HG02981 (cell line): ENCODE data around the gene PTPRD.
"Not testable (repeated sequence)": the region's sequence is repeated elsewhere in the genome, so short reads cannot be mapped to it uniquely, and the experiment has no call there.

Experiments used
- ATAC-seq: cut with Tn5 transposase; IDR thresholded peaks from one replicate; pipeline ENCODE4 v1.9.1; 2021; ENCODE audit warnings: mild to moderate bottlenecking, moderate library complexity; ENCODE audit not compliant: unreplicated experiment

PTPRD gene

GRCh38 chr9:8958358-8958757, 1654.4 kb downstream of the PTPRD start:
- ATAC-seq, result no peak

- ATAC-seq, result no peak
Observed at GRCh38 chr9:8955315-8955714, 1657.5 kb downstream of the PTPRD start.

- no peak for ATAC-seq
Observed at GRCh38 chr9:8946461-8946860, 1666.3 kb downstream of the PTPRD start.

- no peak for ATAC-seq
Observed at GRCh38 chr9:8943392-8943791, 1669.4 kb downstream of the PTPRD start.

- ATAC-seq, result no peak
Observed at GRCh38 chr9:8940650-8941049, 1672.2 kb downstream of the PTPRD start.

- ATAC-seq, result no peak
Observed at GRCh38 chr9:8926461-8926860, 1686.3 kb downstream of the PTPRD start.

GRCh38 chr9:8924562-8924961, 1688.2 kb downstream of the PTPRD start:
- no peak for ATAC-seq

- ATAC-seq, result not testable (repeated sequence)
Observed at GRCh38 chr9:8920478-8921183, 1692.2 kb downstream of the PTPRD start.

GRCh38 chr9:8917956-8918739, 1694.7 kb downstream of the PTPRD start:
- no peak for ATAC-seq

GRCh38 chr9:8916771-8917170, 1696.0 kb downstream of the PTPRD start:
- ATAC-seq, result no peak

GRCh38 chr9:8907868-8908267, 1704.9 kb downstream of the PTPRD start:
- peak; percentile 76 for ATAC-seq

GRCh38 chr9:8905731-8906130, 1707.1 kb downstream of the PTPRD start:
- no peak for ATAC-seq

- ATAC-seq, result no peak
Observed at GRCh38 chr9:8904771-8905515, 1707.9 kb downstream of the PTPRD start.

- ATAC-seq, result no peak
Observed at GRCh38 chr9:8903077-8903476, 1709.7 kb downstream of the PTPRD start.

- ATAC-seq, result no peak
Observed at GRCh38 chr9:8901146-8901545, 1711.7 kb downstream of the PTPRD start.

- ATAC-seq, result no peak
Observed at GRCh38 chr9:8899511-8899910, 1713.3 kb downstream of the PTPRD start.

GRCh38 chr9:8895861-8896224, 1717.0 kb downstream of the PTPRD start:
- ATAC-seq, result no peak

- no peak for ATAC-seq
Observed at GRCh38 chr9:8895106-8895860, 1717.5 kb downstream of the PTPRD start.

- no peak for ATAC-seq
Observed at GRCh38 chr9:8890695-8891094, 1722.1 kb downstream of the PTPRD start.

GRCh38 chr9:8889100-8889499, 1723.7 kb downstream of the PTPRD start:
- ATAC-seq, result no peak

GRCh38 chr9:8888591-8888990, 1724.2 kb downstream of the PTPRD start:
- ATAC-seq, result no peak
